Smooth muscle cell (in vitro differentiated cells): ENCODE results near the gene KRT39. TPM values are rescaled to one million over a fixed set of nuclear protein-coding genes. Genes with fewer than 3 reads are reported as not detected.

Source experiments
- DNase-seq: peaks from one replicate; lab custom pipeline; 2025; ENCODE audit not compliant: unreplicated experiment; lab: John Stamatoyannopoulos, UW
- H2AFZ ChIP-seq: fragments of 200-600 bp; sonication (generic); 2 replicates; pipeline ENCODE4 v1.6.0; 2016; ENCODE audit warnings: antibody characterized with exemption, low read depth, mild to moderate bottlenecking
- H3F3A ChIP-seq: fragments of 200-600 bp; sonication (generic); 2 replicates; pipeline ENCODE4 v1.6.0; 2017; ENCODE audit warnings: antibody characterized with exemption, low read depth
- H3K27ac ChIP-seq: fragments of 200-600 bp; sonication (generic); 2 replicates; pipeline ENCODE4 v1.5.1; 2016; ENCODE audit warnings: low read depth, mild to moderate bottlenecking
- H3K27me3 ChIP-seq: fragments of 200-600 bp; sonication (generic); 2 replicates; pipeline ENCODE4 v1.6.1; 2016; ENCODE audit warnings: low read depth, mild to moderate bottlenecking
- H3K36me3 ChIP-seq: fragments of 200-600 bp; sonication (generic); 2 replicates; pipeline ENCODE4 v1.5.1; 2016; ENCODE audit warnings: low read depth
- H3K4me1 ChIP-seq: fragments of 200-600 bp; sonication (generic); 2 replicates; pipeline ENCODE4 v1.5.1; 2016; ENCODE audit warnings: low read depth
- H3K4me2 ChIP-seq: fragments of 200-600 bp; sonication (generic); 2 replicates; pipeline ENCODE4 v1.6.0; 2016; ENCODE audit warnings: mild to moderate bottlenecking
- H3K4me3 ChIP-seq: fragments of 200-600 bp; sonication (generic); 2 replicates; pipeline ENCODE4 v1.5.1; 2016; ENCODE audit warnings: mild to moderate bottlenecking
- H3K79me2 ChIP-seq: fragments of 200-600 bp; sonication (generic); 2 replicates; pipeline ENCODE4 v1.6.0; 2016; ENCODE audit warnings: low read depth, mild to moderate bottlenecking
- H3K9ac ChIP-seq: fragments of 200-600 bp; sonication (generic); 2 replicates; pipeline ENCODE4 v1.6.0; 2016; ENCODE audit warnings: low read depth
- H3K9me3 ChIP-seq: fragments of 200-600 bp; sonication (generic); replicated peaks from 2 replicates; pipeline ENCODE4 v1.5.1; 2016; ENCODE audit warnings: low read depth
- H4K20me1 ChIP-seq: fragments of 200-600 bp; sonication (generic); 2 replicates; pipeline ENCODE4 v1.6.0; 2016; ENCODE audit warnings: low read depth
- WGBS: methylation state at CpG from one replicate; pipeline ENCODE4 v1.1.7; 2016; ENCODE audit warnings: low lambda C conversion rate; 5-methylcytosine and 5-hydroxymethylcytosine counted together
- polyA plus RNA-seq: library from polyadenylated mRNA; unstranded; fragments of >200 nt; fragmentation: Nextera tagmentation; extraction: Ambion mirVana; gene quantifications from 2 replicates; pipeline ENCODE4 v1.2.1, GENCODE V29; 2016
- total RNA-seq: library from RNA; depleted of rRNA; stranded (reverse); fragments of >200 nt; gene quantifications from 2 replicates; pipeline ENCODE4 v1.2.3, GENCODE V29; 2014
- TF ChIP-seq, protein P1 (sequence below): fragments of 200-600 bp; sonication (generic); IDR thresholded peaks from 2 replicates; pipeline ENCODE4 v1.5.1; 2017; ENCODE audit warnings: borderline replicate concordance, mild to moderate bottlenecking, antibody characterized with exemption; ENCODE audit not compliant: insufficient read depth, poor library complexity, severe bottlenecking

KRT39 gene
- not detected in 2 replicates for total RNA-seq
- not detected in 2 replicates for polyA plus RNA-seq

DNA sequence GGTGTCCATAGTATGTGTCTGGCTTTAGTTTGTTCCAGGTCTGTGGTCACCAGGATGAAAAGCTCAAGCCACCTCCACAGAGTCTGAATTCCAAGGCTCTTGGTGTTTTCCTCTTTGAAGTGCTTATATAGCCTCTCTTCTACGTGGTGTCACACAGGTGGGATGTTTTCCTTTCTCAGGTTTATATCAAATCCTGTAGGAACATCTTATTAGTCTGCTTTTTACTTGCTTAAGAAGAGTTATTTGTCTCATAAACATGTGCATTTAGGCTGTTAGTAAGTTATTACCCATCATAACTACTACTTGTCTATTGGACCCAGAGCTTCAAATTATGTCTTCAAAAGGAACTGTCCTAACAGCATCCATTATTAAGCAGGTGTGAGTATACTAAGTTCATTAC is at the start of gene KRT39:
KRT39 (minus strand) TSS at position 101 of the 400 bp plus-strand sequence; CDS start at position 9, 92 bp downstream.
- TF ChIP-seq, protein P1, sequence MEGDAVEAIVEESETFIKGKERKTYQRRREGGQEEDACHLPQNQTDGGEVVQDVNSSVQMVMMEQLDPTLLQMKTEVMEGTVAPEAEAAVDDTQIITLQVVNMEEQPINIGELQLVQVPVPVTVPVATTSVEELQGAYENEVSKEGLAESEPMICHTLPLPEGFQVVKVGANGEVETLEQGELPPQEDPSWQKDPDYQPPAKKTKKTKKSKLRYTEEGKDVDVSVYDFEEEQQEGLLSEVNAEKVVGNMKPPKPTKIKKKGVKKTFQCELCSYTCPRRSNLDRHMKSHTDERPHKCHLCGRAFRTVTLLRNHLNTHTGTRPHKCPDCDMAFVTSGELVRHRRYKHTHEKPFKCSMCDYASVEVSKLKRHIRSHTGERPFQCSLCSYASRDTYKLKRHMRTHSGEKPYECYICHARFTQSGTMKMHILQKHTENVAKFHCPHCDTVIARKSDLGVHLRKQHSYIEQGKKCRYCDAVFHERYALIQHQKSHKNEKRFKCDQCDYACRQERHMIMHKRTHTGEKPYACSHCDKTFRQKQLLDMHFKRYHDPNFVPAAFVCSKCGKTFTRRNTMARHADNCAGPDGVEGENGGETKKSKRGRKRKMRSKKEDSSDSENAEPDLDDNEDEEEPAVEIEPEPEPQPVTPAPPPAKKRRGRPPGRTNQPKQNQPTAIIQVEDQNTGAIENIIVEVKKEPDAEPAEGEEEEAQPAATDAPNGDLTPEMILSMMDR = no peak
- Histone ChIP-seq H2AFZ (no peak within 1 kb of the TSS), H3K9ac (no peak within 1 kb of the TSS), H3K4me1 (no peaks in the 10 kb centered on the region), H3K79me2 (no peaks in the 10 kb centered on the region), H3K27me3 (no peaks in the 10 kb centered on the region), H3K27ac (no peak within 1 kb of the TSS), H4K20me1 (no peaks in the 10 kb centered on the region), H3K36me3 (no peaks in the 10 kb centered on the region), H3K4me2 (no peak within 1 kb of the TSS), H3F3A (no peaks in the 10 kb centered on the region), H3K9me3 (no peaks in the 10 kb centered on the region), H3K4me3 (no peak within 1 kb of the TSS)
- DNase-seq = no peak
- 94% methylated on average over 1 of the region's 1 CpG for WGBS

DNA sequence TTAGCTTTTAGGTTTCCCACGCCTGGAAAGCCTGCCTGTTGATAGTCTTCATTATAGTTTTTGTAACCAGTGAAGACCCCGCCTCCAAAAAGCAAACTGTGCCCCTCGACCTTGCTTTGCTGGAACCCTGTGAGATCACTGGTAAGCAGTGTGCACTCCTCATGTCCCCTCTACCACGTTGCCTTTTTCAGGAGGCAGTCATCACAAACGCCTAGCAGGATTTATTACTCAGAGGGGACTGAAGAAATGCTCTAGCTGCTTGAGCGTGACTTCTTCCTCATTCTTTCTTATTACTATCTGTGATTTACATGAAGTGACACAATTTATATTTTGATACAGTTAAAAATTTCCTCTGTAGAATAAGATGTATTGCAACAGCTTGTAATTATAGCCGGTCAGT is 48.7 kb upstream of the KRT39 start:
- H3K4me3 ChIP-seq = no peak overlapping the region
- no peaks in the 10 kb centered on the region for H3K9me3 ChIP-seq
- no peak overlapping the region for H3K27ac ChIP-seq
- H3K36me3 ChIP-seq = no peaks in the 10 kb centered on the region
- TF ChIP-seq, protein P1 = no peak
- no peak overlapping the region for H3K4me2 ChIP-seq
- no peak overlapping the region for H3K9ac ChIP-seq
- no peaks in the 10 kb centered on the region for H3K4me1 ChIP-seq
- 79% methylated on average over 7 of the region's 7 CpGs for WGBS
- H4K20me1 ChIP-seq = no peaks in the 10 kb centered on the region
- no peaks in the 10 kb centered on the region for H3F3A ChIP-seq
- DNase-seq = no peak
- no peak overlapping the region for H2AFZ ChIP-seq
- H3K79me2 ChIP-seq = no peaks in the 10 kb centered on the region
- H3K27me3 ChIP-seq = no peaks in the 10 kb centered on the region

DNA sequence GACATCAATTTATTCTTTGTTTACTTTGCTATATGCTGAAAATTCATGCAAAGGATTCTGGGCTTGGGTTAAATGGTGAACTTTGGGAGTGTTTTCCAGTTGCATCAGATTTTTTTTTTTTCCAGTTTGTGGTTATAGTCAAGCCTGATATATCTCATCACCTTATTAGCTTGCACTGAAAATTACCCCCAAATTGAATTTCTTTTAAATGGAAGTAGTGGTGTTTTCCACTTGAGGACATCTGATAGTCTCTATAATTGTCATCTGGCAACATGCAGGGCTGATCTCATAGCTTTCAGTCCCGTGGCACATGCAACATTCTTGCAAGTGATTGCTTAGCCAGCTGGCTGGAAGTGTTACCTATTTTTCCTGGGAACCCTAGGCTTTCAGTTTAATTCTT is 46.9 kb upstream of the KRT39 start:
- Histone ChIP-seq H3F3A (no peaks in the 10 kb centered on the region), H3K79me2 (no peaks in the 10 kb centered on the region), H3K4me1 (peaks cover 5% of the 10 kb centered on the region), H3K4me3 (no peak overlapping the region), H3K27me3 (no peaks in the 10 kb centered on the region), H2AFZ (no peak overlapping the region), H3K9me3 (no peaks in the 10 kb centered on the region), H3K36me3 (no peaks in the 10 kb centered on the region), H4K20me1 (no peaks in the 10 kb centered on the region), H3K27ac (no peak overlapping the region), H3K4me2 (no peak overlapping the region), H3K9ac (no peak overlapping the region)
- no peak for DNase-seq
- WGBS = 52% methylated on average over 1 of the region's 1 CpG
- TF ChIP-seq, protein P1 = no peak

DNA sequence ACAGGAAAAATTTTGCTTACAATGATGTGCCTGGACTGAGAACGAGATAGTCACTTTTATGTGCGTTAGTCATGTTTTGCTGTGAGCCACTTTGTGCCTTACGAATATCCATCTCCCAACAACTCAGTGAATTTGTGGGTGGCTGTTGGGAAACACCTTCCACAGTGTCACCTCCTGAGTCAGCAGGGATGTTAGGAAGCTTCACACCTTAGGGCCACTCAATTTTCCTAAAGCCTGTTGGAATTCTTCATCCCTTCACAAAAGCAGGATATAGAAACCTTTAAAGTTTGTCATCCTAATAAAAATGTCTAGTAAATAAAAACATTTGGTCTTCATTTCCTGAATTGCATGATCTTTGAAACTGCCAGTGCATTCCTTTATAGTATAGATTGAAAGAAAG is 46.4 kb upstream of the KRT39 start:
- no peak overlapping the region for H2AFZ ChIP-seq
- peaks cover 5% of the 10 kb centered on the region for H3K4me1 ChIP-seq
- H3K9ac ChIP-seq = no peak overlapping the region
- no peaks in the 10 kb centered on the region for H3K36me3 ChIP-seq
- no peaks in the 10 kb centered on the region for H3K9me3 ChIP-seq
- WGBS = 39% methylated on average over 3 of the region's 3 CpGs
- DNase-seq = no peak
- no peaks in the 10 kb centered on the region for H3F3A ChIP-seq
- H3K79me2 ChIP-seq = no peaks in the 10 kb centered on the region
- no peak overlapping the region for H3K4me3 ChIP-seq
- H3K27me3 ChIP-seq = no peaks in the 10 kb centered on the region
- no peaks in the 10 kb centered on the region for H4K20me1 ChIP-seq
- H3K4me2 ChIP-seq = no peak overlapping the region
- H3K27ac ChIP-seq = no peak overlapping the region
- TF ChIP-seq, protein P1 = no peak
